ENCODE data around the gene GM2A.

- TF ChIP-seq ISL1 (CRISPR knock-in tag; IDR thresholded peaks at IDR 0.05) (no peak), RARB (CRISPR knock-in tag; IDR thresholded peaks at IDR 0.05) (no peak), BACH2 (CRISPR knock-in tag; IDR thresholded peaks at IDR 0.05; ENCODE audit: borderline replicate concordance) (no peak), PATZ1 (CRISPR knock-in tag; IDR thresholded peaks at IDR 0.05; ENCODE audit: borderline replicate concordance) (no peak), ZFP3 (CRISPR knock-in tag; IDR thresholded peaks at IDR 0.05) (no peak), CSDC2 (CRISPR knock-in tag; IDR thresholded peaks at IDR 0.05) (no peak), PPARA (CRISPR knock-in tag; IDR thresholded peaks at IDR 0.05; ENCODE audit: borderline replicate concordance) (no peak)
Observed at GRCh38 chr5:151296974-151297373, 44.0 kb downstream of the GM2A start.
